Type B pancreatic cell (in vitro differentiated cells): ENCODE data around the gene SPAG16. TPM values are rescaled to one million over a fixed set of nuclear protein-coding genes. Genes with fewer than 3 reads are reported as not detected.

ENCODE experiments used
- DNase-seq: peaks from one replicate; pipeline ENCODE4 v3.0.0; 2021; ENCODE audit warnings: mixed read lengths; ENCODE audit not compliant: unreplicated experiment; ENCODE audit errors: extremely low spot score
- H3K27ac Mint-ChIP-seq: 2 replicates; pipeline ENCODE4 v1.8.0; 2021; ENCODE audit warnings: mild to moderate bottlenecking, mixed read lengths
- H3K27me3 Mint-ChIP-seq: 2 replicates; pipeline ENCODE4 v1.8.0; 2021; ENCODE audit warnings: mixed read lengths
- H3K36me3 Mint-ChIP-seq: 2 replicates; pipeline ENCODE4 v1.8.0; 2021; ENCODE audit warnings: mixed read lengths
- H3K4me1 Mint-ChIP-seq: one replicate; pipeline ENCODE4 v1.8.0; 2021; ENCODE audit warnings: mixed read lengths; ENCODE audit not compliant: unreplicated experiment
- H3K4me3 Mint-ChIP-seq: 2 replicates; pipeline ENCODE4 v1.8.0; 2021; ENCODE audit warnings: mild to moderate bottlenecking, mixed read lengths
- H3K9me3 Mint-ChIP-seq: 2 replicates; pipeline ENCODE4 v1.8.0; 2021; ENCODE audit warnings: mixed read lengths
- CTCF ChIP-seq: fragments of 200-600 bp; sonication (generic); conservative IDR thresholded peaks from 2 replicates; pipeline ENCODE4 v1.5.0; 2021; ENCODE audit warnings: antibody characterized with exemption, mild to moderate bottlenecking
- total RNA-seq: library from RNA; stranded (reverse); gene quantifications from 2 replicates; pipeline ENCODE4 v1.2.1, GENCODE V29; 2021; ENCODE audit warnings: low replicate concordance

The SPAG16 gene
- total RNA-seq, 1 donor from 2014 or later = 54.8 TPM

GRCh38 chr2:213238753-213239495 lies 45.3 kb upstream of the SPAG16 start:
- DNase-seq = no peak
- Mint-ChIP-seq H3K27ac (peak overlapping the region; percentile 98), H3K4me1 (peaks cover 26% of the 10 kb centered on the region), H3K4me3 (peak overlapping the region; percentile 81), H3K27me3 (no peaks in the 10 kb centered on the region), H3K9me3 (peaks cover 5% of the 10 kb centered on the region), H3K36me3 (no peaks in the 10 kb centered on the region)
- no peak for TF ChIP-seq CTCF

DNA sequence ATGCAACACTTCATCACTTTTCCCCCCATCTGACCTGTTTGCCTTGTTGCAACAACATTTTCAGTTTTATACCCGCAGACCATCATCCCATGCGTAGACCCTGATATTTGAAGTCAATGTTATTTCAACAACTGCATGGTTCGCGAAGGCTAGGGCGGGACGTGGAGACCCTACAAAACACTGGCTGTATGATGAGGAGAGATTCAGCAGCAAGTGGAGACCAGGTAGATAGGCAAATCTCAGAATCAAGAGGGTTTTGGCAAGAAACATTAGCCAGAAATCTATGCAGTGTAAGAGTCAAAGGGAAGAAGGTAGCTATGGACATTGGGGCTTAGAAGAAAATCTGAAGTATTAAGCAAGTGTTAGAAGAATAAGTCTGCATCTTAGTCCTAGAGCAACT lies 42.4 kb upstream of the SPAG16 start:
- Mint-ChIP-seq H3K36me3 (no peaks in the 10 kb centered on the region), H3K9me3 (peaks cover 5% of the 10 kb centered on the region), H3K27me3 (no peaks in the 10 kb centered on the region), H3K4me1 (peaks cover 18% of the 10 kb centered on the region), H3K4me3 (no peak overlapping the region), H3K27ac (no peak overlapping the region)
- no peak for DNase-seq
- TF ChIP-seq CTCF = no peak

DNA sequence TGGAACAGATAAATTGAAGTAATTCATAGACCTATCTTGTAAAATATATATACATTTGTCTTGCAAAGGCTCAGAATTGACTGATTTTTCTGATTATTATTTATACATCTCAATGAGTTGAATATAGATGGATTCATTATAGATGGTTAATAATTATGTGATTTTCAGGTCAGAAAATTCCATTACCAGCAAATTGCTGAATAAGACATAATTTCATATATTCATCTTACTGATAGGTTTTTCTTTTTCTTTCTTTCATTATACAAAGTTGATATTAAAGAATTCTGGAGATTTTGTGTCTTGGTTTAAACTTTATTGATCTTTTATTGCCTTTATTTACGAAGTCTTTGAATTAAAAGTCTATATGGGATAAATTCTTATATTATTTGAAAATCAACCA lies 41.6 kb upstream of the SPAG16 start:
- H3K36me3 Mint-ChIP-seq = no peaks in the 10 kb centered on the region
- no peak overlapping the region for H3K4me3 Mint-ChIP-seq
- H3K4me1 Mint-ChIP-seq = peaks cover 10% of the 10 kb centered on the region
- H3K27me3 Mint-ChIP-seq = no peaks in the 10 kb centered on the region
- no peak overlapping the region for H3K27ac Mint-ChIP-seq
- peaks cover 5% of the 10 kb centered on the region for H3K9me3 Mint-ChIP-seq
- TF ChIP-seq CTCF = no peak
- DNase-seq = no peak

- H3K27ac Mint-ChIP-seq = no peak overlapping the region
- H3K4me1 Mint-ChIP-seq = peaks cover 10% of the 10 kb centered on the region
- no peak for TF ChIP-seq CTCF
- peaks cover 5% of the 10 kb centered on the region for H3K9me3 Mint-ChIP-seq
- no peak overlapping the region for H3K4me3 Mint-ChIP-seq
- no peaks in the 10 kb centered on the region for H3K36me3 Mint-ChIP-seq
- no peaks in the 10 kb centered on the region for H3K27me3 Mint-ChIP-seq
- no peak for DNase-seq
Measured at GRCh38 chr2:213243189-213244044, 40.8 kb upstream of the SPAG16 start.

GRCh38 chr2:213246497-213247281 lies 37.6 kb upstream of the SPAG16 start:
- H3K4me3 Mint-ChIP-seq = no peak overlapping the region
- H3K27ac Mint-ChIP-seq = no peak overlapping the region
- H3K9me3 Mint-ChIP-seq = no peaks in the 10 kb centered on the region
- no peak for DNase-seq
- H3K4me1 Mint-ChIP-seq = peaks cover 1% of the 10 kb centered on the region
- no peaks in the 10 kb centered on the region for H3K27me3 Mint-ChIP-seq
- TF ChIP-seq CTCF = peak; percentile 97
- H3K36me3 Mint-ChIP-seq = no peaks in the 10 kb centered on the region
